GM21529 (cell line): ENCODE results near the gene SLC8B1.

Experiments used
- ATAC-seq: cut with Tn5 transposase; IDR thresholded peaks from one replicate; pipeline ENCODE4 v1.9.1; 2021; ENCODE audit not compliant: unreplicated experiment

The SLC8B1 gene

GRCh38 chr12:113271853-113272561 is 62.9 kb downstream of the SLC8B1 start:
- no peak for ATAC-seq

- ATAC-seq: no peak
Measured at GRCh38 chr12:113271466-113271852, 63.5 kb downstream of the SLC8B1 start.

- ATAC-seq: no peak
Measured at GRCh38 chr12:113270709-113271009, 64.2 kb downstream of the SLC8B1 start.

- ATAC-seq: no peak
Measured at GRCh38 chr12:113269257-113269943, 65.5 kb downstream of the SLC8B1 start.

- ATAC-seq: no peak
Measured at GRCh38 chr12:113268621-113269020, 66.3 kb downstream of the SLC8B1 start.

GRCh38 chr12:113268136-113268535 is 66.8 kb downstream of the SLC8B1 start:
- ATAC-seq: no peak

GRCh38 chr12:113267621-113268020 is 67.3 kb downstream of the SLC8B1 start:
- no peak for ATAC-seq

- ATAC-seq: no peak
Measured at GRCh38 chr12:113266106-113266895, 68.6 kb downstream of the SLC8B1 start.

GRCh38 chr12:113263431-113263963 is 71.4 kb downstream of the SLC8B1 start:
- no peak for ATAC-seq

- no peak for ATAC-seq
Measured at GRCh38 chr12:113262710-113263109, 72.2 kb downstream of the SLC8B1 start.

GRCh38 chr12:113261847-113262470 is 73.0 kb downstream of the SLC8B1 start:
- no peak for ATAC-seq

GRCh38 chr12:113260636-113261300 is 74.1 kb downstream of the SLC8B1 start:
- no peak for ATAC-seq

- no peak for ATAC-seq
Measured at GRCh38 chr12:113260127-113260526, 74.8 kb downstream of the SLC8B1 start.

GRCh38 chr12:113257564-113257963 is 77.3 kb downstream of the SLC8B1 start:
- no peak for ATAC-seq

- no peak for ATAC-seq
Measured at GRCh38 chr12:113254298-113254697, 80.6 kb downstream of the SLC8B1 start.

GRCh38 chr12:113253532-113254285 is 81.2 kb downstream of the SLC8B1 start:
- no peak for ATAC-seq

- no peak for ATAC-seq
Measured at GRCh38 chr12:113252494-113252893, 82.4 kb downstream of the SLC8B1 start.

- ATAC-seq: no peak
Measured at GRCh38 chr12:113251404-113252070, 83.4 kb downstream of the SLC8B1 start.

GRCh38 chr12:113250045-113250444 is 84.9 kb downstream of the SLC8B1 start:
- ATAC-seq: no peak

- ATAC-seq: no peak
Measured at GRCh38 chr12:113249546-113249945, 85.4 kb downstream of the SLC8B1 start.
